MG63 (cell line): ENCODE measurements around the gene CELF1. TPM values are rescaled to one million over a fixed set of nuclear protein-coding genes. Genes with fewer than 3 reads are reported as not detected.

Source experiments
- DNase-seq: peaks from one replicate; pipeline ENCODE4 v3.0.0-alpha.2; 2020
- H3K27me3 ChIP-seq: fragments of 250-450 bp; sonication (Bioruptor Pico); 2 replicates; pipeline ENCODE4 v1.5.1; 2020; ENCODE audit warnings: mild to moderate bottlenecking, moderate library complexity
- H3K36me3 ChIP-seq: fragments of 250-450 bp; sonication (Bioruptor Pico); 2 replicates; pipeline ENCODE4 v1.5.1; 2020; ENCODE audit warnings: mild to moderate bottlenecking, moderate library complexity
- H3K4me3 ChIP-seq: fragments of 250-450 bp; sonication (Bioruptor Pico); 2 replicates; pipeline ENCODE4 v1.5.1; 2020; ENCODE audit warnings: mild to moderate bottlenecking, moderate library complexity
- H3K9me3 ChIP-seq: fragments of 250-450 bp; sonication (Bioruptor Pico); 2 replicates; pipeline ENCODE4 v1.5.1; 2020; ENCODE audit warnings: mild to moderate bottlenecking, moderate library complexity
- total RNA-seq: library from RNA; depleted of rRNA; stranded (reverse); fragments of >200 nt; shearing (Covaris generic); gene quantifications from 2 replicates; pipeline ENCODE4 v1.2.3, GENCODE V29; 2014; ENCODE audit warnings: low replicate concordance

The CELF1 gene
- total RNA-seq, 1 experiment from 2014 or later: 86.9 TPM

DNA sequence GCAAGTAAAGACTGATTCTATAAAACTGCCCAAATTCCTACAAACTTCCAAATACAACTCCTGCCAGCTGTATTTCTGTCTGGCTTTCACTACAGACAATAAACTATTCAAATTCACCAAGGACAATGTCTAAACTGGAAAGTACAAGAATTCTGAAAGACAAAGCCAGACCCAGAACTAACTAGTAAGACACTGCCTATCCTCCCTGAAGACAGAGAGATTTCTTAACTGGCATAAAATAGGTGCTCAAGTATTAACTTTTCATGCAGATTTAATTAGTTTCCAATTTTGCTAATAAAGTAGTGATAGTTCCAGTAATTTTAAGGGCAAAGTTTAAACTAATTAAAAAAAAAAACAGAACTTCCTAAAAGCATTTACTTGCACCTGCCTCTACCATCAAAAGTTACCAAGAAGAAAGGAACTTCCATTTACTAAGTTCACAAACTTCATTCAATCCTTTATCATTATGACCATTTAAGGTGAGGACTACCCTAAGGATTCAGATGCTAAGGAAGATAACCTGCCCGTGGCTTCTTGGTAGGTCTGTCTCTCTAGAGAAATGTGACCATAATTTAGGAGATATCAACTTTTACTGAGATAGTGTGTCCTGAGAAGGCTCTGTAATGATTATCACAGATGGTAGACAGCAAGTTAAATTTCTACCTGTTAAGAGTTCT, 45.2 kb downstream of the CELF1 start:
- DNase-seq: no peak
- Histone ChIP-seq H3K36me3 (peaks cover 24% of the 10 kb centered on the region), H3K4me3 (no peak overlapping the region), H3K9me3 (no peaks in the 10 kb centered on the region), H3K27me3 (no peaks in the 10 kb centered on the region)

DNA sequence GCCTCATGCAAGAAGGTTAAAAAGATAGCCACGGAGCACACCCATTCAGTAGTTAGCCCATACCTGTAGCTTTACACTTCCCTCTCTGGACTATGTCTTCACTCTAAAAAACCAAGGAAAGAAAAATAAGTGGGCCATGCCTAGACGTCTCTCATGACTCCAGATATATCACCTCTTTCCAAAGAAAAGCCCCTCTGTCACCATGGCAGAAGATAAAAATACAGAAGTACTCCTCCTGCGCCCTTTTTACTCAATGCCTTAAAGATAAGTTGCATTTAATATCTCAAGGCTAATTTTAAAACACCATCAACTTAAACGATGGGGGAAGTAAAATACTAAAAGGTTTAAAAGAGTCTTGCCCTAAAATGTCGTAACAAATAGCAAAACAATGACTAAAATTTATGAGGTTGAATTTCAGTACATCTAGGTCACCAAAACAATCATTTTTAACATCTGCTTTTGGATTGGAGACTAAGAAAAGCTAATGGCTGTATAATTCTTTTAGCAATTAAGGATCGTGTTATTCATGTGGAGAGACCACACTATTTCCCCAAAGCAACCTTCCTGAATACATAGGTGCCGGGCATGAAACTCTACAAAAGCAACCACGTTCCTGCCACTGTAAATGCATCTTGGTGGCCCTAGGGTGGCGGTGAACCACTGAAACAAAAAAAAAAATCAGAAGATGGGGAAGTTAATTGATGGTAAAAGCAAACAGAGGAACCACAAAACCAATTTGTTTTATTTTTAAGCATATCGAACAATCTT, 46.0 kb downstream of the CELF1 start:
- Histone ChIP-seq H3K9me3 (no peaks in the 10 kb centered on the region), H3K27me3 (no peaks in the 10 kb centered on the region), H3K36me3 (peaks cover 28% of the 10 kb centered on the region), H3K4me3 (no peak overlapping the region)
- DNase-seq: no peak

DNA sequence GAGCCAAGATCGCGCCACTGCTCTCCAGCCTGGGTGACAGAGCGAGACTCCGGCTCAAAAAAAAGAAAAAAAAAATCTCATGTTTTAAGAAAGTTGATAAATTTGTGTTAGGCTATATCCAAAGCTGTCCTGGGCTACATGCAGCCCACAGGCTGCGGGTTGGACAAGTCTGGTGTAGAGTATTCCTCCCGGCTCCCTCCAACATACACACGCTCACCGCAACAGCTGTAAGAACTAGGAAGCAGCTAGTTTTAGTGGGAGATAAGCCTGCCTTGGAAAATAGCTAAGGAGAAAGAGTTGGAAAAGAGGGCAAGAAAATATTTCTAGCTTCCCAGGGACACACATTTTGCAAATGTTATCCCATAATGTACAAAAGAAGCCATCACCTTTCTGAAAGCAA, 46.6 kb downstream of the CELF1 start:
- no peak overlapping the region for H3K4me3 ChIP-seq
- no peak for DNase-seq

DNA sequence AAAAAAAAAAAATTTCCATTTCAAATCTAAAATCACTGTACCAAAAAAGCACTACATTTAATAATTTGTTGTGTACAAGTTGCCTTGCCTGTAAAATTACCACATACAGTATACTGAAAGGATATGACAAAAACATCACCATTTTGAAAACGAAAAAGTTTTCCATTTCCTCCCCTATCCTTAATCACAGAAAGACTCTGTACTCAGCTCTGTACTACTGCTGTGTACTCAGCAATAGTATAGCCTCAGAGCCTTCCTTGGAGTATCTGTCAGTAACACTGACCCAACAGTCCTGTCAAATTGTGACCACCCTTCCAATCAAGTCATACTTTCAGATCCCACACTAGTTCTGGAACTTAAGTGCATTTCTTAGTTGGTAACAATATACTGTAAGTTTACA, 48.0 kb downstream of the CELF1 start:
- Histone ChIP-seq H3K4me3 (no peak overlapping the region), H3K27me3 (no peaks in the 10 kb centered on the region), H3K36me3 (peaks cover 29% of the 10 kb centered on the region), H3K9me3 (no peaks in the 10 kb centered on the region)
- DNase-seq: no peak

More for the DNA sequence above, 46.6 kb downstream of the CELF1 start:
- H3K9me3 ChIP-seq: no peaks in the 10 kb centered on the region
- peaks cover 31% of the 10 kb centered on the region for H3K36me3 ChIP-seq
- H3K27me3 ChIP-seq: no peaks in the 10 kb centered on the region

DNA sequence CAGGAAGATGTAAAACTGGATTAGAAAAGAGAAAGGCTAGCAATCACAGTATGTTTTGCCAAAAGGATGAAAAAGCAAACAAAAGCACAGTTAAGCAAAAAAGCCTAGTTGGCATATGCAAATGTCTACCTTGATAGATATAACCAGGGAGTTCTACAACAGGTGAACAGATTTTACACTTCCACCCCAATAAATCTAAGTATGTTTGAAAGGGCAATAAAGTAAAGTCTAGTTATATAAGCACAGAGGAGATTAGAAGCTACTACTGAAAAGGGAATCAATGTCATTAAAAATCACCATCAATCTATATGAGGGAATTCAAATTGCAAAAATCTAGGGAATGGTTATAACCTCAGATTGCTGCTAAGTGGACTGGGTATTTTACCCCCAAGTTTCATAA, 49.7 kb downstream of the CELF1 start:
- no peak for DNase-seq
- Histone ChIP-seq H3K36me3 (peaks cover 38% of the 10 kb centered on the region), H3K4me3 (no peak overlapping the region), H3K9me3 (no peaks in the 10 kb centered on the region), H3K27me3 (no peaks in the 10 kb centered on the region)

DNA sequence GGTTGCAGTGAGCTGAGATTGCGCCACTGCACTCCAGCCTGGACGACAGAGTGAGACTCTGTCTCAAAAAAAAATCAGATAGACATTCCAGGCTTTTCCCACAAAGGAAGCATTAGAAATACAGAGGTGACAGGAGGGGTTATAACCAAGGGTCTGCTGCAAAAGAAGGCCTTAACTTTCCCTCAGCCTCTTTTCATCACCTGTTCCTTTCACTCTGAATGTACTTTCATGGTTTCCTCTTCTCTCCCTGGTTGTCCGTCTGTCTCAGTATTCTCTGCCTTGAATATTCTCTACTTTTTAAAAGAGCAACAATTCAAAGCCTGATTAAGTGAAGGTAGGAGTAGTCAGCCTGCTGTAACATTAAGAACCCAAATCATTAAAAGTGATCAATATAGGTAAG, 50.2 kb downstream of the CELF1 start:
- no peak overlapping the region for H3K4me3 ChIP-seq
- no peak for DNase-seq
- H3K27me3 ChIP-seq: no peaks in the 10 kb centered on the region
- peaks cover 39% of the 10 kb centered on the region for H3K36me3 ChIP-seq
- no peaks in the 10 kb centered on the region for H3K9me3 ChIP-seq

DNA sequence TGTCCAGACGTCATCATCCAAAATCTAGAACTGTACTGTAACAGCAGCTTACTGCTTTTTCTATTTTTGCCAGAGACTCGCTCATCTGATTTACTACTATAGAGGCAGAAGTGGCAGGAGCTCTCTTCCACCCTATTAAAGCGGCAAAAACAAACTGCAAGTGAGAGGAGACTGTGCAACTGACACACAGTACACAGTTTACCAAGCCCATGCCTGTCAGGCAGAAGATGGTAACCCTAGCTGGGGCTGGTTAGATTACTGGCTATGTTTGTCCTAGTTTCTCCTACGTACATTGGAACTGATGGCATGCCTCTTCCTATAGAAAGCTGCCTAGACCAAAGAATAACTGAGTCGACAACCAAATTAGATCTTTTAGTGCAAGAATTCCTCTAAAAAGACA, 51.8 kb downstream of the CELF1 start:
- Histone ChIP-seq H3K9me3 (no peaks in the 10 kb centered on the region), H3K36me3 (peaks cover 50% of the 10 kb centered on the region), H3K27me3 (no peaks in the 10 kb centered on the region), H3K4me3 (no peak overlapping the region)
- no peak for DNase-seq

DNA sequence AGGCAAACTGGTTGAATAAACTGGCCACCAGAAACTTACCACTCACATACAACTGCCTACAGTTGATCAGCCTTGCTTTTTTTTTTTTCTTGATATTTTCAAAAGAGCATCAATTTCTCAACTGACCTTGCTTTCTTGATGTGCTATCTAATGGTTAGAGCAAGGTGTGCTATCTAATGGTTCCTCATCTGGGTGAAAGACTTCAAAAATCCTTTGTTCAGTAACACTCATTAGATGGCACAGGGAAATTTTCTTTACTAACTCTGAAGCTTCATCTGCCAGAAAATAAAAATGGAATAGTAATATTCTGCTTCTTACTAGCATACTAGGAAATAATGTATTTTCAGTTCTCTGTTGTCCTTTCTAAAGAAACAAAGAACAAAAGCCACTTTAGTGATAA, 52.8 kb downstream of the CELF1 start:
- Histone ChIP-seq H3K27me3 (no peaks in the 10 kb centered on the region), H3K36me3 (peaks cover 58% of the 10 kb centered on the region), H3K4me3 (no peak overlapping the region), H3K9me3 (no peaks in the 10 kb centered on the region)
- no peak for DNase-seq

DNA sequence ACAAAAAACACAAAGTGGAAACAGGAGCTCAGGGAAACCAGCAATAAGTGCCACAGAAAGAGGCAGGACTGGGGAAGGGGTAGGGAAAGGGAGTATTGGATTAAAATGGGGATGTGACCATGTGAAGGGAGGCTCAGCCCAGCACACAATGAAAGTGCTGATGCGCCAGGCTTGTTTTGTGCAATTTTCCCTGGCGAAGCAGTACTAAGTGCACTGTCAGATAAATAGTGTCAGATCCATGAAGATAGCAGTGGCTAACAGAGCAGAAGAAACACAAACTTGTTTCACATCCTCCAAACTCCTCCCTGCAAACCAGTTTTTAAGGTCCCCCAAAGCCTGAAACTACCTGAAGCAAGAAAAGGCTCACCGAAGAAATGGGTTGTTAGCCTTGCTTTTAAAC, 53.3 kb downstream of the CELF1 start:
- no peaks in the 10 kb centered on the region for H3K27me3 ChIP-seq
- DNase-seq: no peak
- peaks cover 60% of the 10 kb centered on the region for H3K36me3 ChIP-seq
- no peak overlapping the region for H3K4me3 ChIP-seq
- no peaks in the 10 kb centered on the region for H3K9me3 ChIP-seq

DNA sequence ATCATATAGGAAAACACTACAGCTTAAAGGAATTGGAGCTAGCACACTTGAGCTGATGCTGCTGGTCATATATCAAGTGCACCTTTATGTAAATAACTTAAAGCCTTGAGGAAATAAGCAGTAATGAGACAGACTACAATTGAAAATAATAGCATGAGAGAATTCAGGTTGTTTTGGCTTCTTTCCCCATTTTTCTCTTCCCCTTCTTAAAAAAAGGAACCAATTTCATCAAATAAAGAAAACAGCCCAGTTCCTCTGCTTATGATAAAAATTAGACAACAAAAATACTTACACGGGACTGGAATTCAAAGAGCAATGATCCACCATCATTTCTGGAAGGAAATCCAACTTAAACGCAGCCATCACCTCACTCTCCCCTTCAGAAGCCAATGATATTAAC, 53.8 kb downstream of the CELF1 start:
- no peaks in the 10 kb centered on the region for H3K9me3 ChIP-seq
- H3K27me3 ChIP-seq: no peaks in the 10 kb centered on the region
- H3K4me3 ChIP-seq: no peak overlapping the region
- DNase-seq: no peak
- peaks cover 65% of the 10 kb centered on the region for H3K36me3 ChIP-seq

DNA sequence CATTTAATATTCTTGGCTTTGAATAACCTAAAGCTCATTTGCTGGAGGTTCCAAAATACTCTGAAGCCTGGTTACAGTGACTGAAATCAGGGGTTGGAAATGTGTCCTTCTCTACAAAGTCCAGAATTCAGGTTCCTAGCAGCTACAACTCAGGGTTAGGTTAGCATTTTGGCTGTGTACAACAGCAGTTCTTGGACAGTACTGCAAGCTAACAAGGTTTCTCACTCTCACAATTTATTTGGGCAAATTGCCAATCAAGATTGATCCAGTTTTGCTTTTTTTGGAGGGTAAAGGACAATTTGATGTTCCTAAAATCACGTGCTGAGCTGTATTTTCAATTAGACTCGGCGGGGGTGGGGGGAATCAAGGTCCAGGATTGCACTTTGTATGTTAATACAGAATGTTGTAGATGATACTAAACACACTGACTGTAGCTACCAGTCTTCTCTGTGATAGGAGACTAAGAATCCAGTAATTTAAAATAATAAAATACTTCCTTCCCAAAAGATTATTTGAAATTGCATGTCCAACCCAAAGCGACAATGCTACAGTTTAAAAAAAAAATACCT, 54.3 kb downstream of the CELF1 start:
- Histone ChIP-seq H3K4me3 (no peak overlapping the region), H3K36me3 (peaks cover 66% of the 10 kb centered on the region)
- DNase-seq: no peak

DNA sequence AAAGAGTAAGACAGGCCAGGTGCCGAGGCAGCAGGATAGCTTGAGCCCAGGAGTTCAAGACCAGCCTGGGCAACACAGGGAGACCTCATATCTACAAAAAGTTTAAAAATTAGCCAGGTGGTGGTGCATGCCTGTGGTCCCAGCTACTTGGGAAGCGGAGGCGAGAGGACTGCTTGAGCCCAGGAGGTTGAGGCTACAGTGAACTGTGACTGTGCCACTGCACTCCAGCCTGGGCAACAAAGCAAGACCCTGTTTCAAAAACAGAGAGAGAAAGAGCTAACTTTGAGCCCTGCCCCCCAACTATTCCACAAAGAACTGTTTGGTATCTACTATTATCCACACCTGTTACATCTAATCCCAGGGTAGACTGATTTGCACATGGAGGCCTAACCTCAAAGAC, 54.8 kb downstream of the CELF1 start:
- no peak overlapping the region for H3K4me3 ChIP-seq
- peaks cover 64% of the 10 kb centered on the region for H3K36me3 ChIP-seq
- H3K9me3 ChIP-seq: no peaks in the 10 kb centered on the region
- no peaks in the 10 kb centered on the region for H3K27me3 ChIP-seq
- no peak for DNase-seq

More for the DNA sequence above, 54.3 kb downstream of the CELF1 start:
- H3K9me3 ChIP-seq: no peaks in the 10 kb centered on the region
- no peaks in the 10 kb centered on the region for H3K27me3 ChIP-seq

DNA sequence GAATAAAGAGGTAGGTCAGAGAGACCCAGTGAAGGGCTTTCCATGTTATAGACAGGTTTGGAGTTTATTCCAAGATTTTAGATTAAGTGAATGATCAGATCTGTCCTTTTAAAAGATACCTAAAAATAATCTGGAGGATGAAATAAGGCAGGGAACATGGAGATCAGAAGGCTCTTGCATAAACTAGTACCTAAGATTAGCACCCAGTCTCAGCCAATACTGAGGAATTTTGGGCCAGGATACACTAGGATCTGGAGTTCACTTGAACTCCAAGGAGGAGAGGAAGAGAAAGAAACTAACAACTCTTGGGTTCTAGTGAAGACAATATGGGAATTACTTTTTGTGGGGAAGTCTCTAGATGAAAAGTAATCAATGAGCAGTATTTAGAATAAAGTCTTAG, 56.1 kb downstream of the CELF1 start:
- H3K36me3 ChIP-seq: peaks cover 65% of the 10 kb centered on the region
- no peak overlapping the region for H3K4me3 ChIP-seq
- no peaks in the 10 kb centered on the region for H3K27me3 ChIP-seq
- no peak for DNase-seq
- no peaks in the 10 kb centered on the region for H3K9me3 ChIP-seq

DNA sequence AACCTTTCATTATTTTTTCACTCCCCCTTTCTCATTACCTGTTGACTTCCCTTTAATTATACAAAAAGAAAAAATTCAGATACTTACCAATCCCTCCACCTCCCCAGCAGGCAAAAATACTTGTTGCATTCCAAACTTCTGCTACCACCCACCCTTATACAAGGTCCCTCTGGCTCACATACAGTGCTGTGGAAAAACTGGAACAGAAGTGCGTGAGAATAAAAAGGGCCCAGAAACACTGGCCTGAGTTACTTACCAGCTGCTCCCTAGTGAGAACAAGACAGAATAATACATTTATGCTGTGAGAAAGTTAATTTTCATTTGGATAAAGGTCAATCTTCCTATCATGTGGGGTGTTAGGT, 57.1 kb downstream of the CELF1 start:
- H3K9me3 ChIP-seq: no peaks in the 10 kb centered on the region
- H3K36me3 ChIP-seq: peaks cover 66% of the 10 kb centered on the region
- no peak for DNase-seq
- no peak overlapping the region for H3K4me3 ChIP-seq
- H3K27me3 ChIP-seq: no peaks in the 10 kb centered on the region

DNA sequence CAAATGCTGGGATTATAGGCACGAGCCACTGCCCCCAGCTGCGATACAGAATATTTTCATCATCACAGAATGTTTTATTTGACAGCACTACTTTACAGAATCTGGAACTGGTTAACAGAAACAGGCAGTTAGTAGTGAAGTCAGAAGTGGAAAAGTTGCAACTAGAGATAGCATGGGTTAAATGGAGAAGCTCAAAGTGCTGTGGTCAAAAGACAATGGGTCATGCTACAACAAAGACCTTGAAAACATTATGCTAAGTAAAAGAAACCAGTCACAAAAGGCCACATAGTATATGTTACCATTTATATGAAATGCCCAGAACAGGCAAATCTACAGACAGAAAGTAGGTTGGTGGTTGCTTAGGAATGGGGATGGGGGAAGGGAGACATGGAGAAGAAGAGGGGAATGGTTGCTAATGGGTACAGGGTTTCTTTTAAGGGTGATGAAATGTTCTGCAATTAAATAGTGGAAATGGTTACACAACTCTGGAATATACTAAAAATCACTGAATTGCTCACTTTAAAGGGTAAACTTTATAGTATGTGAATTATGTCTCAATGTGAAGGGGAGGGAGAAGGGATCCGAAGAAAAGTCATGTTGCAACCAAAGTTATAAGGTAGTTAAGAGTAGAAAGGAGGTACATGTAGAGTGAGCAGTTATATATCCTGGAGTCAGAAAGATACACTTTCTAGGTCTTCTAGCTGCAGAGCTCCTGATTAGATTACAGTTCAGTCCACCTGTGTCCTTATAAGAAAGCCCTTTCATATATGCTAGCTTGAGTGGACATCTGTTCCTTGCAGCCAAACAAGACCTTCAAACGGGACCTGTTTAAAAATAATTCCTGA, 57.7 kb downstream of the CELF1 start:
- no peak overlapping the region for H3K4me3 ChIP-seq
- no peaks in the 10 kb centered on the region for H3K27me3 ChIP-seq
- no peaks in the 10 kb centered on the region for H3K9me3 ChIP-seq
- peaks cover 63% of the 10 kb centered on the region for H3K36me3 ChIP-seq
- no peak for DNase-seq

DNA sequence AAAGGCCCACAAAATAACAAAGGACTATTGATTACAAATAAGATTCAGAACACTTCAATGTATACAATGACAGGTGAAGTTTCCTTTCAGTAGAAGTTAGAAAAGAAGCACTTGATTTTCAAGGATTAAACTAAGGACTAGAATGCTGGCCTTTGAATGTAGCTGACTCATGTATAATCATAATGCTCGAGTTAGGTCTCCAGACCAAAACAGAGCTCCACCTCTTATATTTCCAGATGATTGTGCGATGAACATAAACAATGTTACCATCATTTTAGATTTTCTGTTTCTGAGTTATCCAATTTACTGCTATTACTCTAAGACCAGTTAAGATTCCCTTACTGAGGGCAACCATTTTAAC, 63.6 kb downstream of the CELF1 start:
- H3K9me3 ChIP-seq: no peaks in the 10 kb centered on the region
- H3K36me3 ChIP-seq: peaks cover 65% of the 10 kb centered on the region
- no peak for DNase-seq

More for the DNA sequence above, 63.6 kb downstream of the CELF1 start:
- Histone ChIP-seq H3K27me3 (no peaks in the 10 kb centered on the region), H3K4me3 (no peak overlapping the region)
